ENCODE measurements around the gene STK36. TPM values are rescaled to one million over a fixed set of nuclear protein-coding genes. Genes with fewer than 3 reads are reported as not detected.

Gene STK36
- total and polyA plus RNA-seq, 2 donors (not counting 1 experiment from before 2014, with no cell fraction given), result 29.0 to 42.9 TPM

DNA sequence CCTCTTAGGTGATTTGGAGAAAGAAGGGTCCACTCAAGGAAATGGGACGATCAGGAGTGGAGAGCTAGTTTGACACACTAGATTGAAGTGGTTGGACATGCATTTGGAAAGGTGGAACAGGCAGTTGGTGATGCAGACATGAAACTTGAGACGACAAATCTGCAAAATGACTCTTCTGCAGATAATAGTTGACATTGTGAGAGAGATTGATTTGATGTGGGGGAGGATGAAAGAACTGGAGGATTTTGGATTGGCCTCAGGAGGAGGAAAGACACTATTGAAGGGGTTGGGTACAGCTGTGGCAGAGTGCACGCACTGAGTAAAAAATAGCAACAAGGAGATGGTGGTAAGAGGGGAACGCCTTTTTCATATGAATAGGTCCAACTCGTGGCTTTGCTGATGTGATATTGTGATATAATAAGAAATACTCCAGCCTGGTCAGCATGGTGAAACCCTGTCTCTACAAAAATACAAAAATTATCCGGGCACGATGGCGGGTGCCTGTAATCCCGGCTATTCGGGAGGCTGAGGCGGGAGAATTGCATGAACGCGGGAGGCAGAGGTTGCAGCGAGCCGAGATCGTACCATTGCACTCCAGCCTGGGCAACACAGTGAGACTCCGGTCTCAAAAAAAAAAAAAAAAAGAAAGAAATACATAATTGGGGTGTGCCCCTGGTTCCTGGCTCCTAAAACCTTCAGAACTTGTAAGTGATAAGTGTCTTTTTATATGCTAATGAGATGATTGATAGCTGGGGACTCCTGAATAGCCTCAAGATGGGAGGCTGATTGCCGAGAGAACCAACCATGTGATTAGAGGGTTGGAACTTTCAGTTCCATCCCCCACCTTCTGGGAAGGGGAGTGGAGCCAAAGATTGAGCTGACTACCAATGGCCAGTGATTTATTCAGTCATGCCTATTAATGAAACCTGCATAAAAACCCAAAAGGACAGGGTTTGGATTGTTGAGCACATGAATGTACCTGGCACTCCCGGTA lies 48.5 kb downstream of the STK36 start:
- Histone ChIP-seq H3K4me3 (ENCODE audit: control extremely low read depth in 1 of 5, extremely low read depth in 1 of 5, insufficient read depth in 1 of 5, low read depth in 2 of 5, low read length in 4 of 5) (no peak overlapping the region), H3K27me3 (replicated peaks in 1 of 4; ENCODE audit: control extremely low read depth in 1 of 4, control insufficient read depth in 3 of 4, insufficient read depth in 4 of 4, low read length in 3 of 4) (no peaks in the 10 kb centered on the region), H4K20me1 (ENCODE audit: control insufficient read depth, insufficient read depth, low read length, poor library complexity, severe bottlenecking) (no peaks in the 10 kb centered on the region), H3K36me3 (replicated peaks in 1 of 2; ENCODE audit: control extremely low read depth in 1 of 2, control insufficient read depth in 1 of 2, extremely low read depth in 1 of 2, insufficient read depth in 2 of 2, low read length in 1 of 2) (peaks cover 0 to 3% of the 10 kb centered on the region in 2 experiments), H3K4me1 (ENCODE audit: control insufficient read depth in 2 of 2, insufficient read depth in 2 of 2, low read length in 2 of 2) (no peaks in the 10 kb centered on the region), H2AFZ (ENCODE audit: insufficient read depth, low read depth, low read length, poor library complexity, severe bottlenecking) (no peak overlapping the region), H3K9me3 (ENCODE audit: control extremely low read depth in 1 of 3, control insufficient read depth in 2 of 3, insufficient read depth in 1 of 3, low read length in 2 of 3) (peaks cover 0 to 7% (median 0%) of the 10 kb centered on the region in 3 donors), H3K79me2 (ENCODE audit: control insufficient read depth, insufficient read depth, low read length) (peaks cover 48% of the 10 kb centered on the region), H3K9ac (ENCODE audit: low read length) (no peak overlapping the region), H3K4me2 (replicated peaks; ENCODE audit: low read depth, low read length, poor library complexity, severe bottlenecking) (no peak overlapping the region), H3K27ac (ENCODE audit: low read length in 2 of 2) (no peak overlapping the region)
- TF ChIP-seq, protein P1, sequence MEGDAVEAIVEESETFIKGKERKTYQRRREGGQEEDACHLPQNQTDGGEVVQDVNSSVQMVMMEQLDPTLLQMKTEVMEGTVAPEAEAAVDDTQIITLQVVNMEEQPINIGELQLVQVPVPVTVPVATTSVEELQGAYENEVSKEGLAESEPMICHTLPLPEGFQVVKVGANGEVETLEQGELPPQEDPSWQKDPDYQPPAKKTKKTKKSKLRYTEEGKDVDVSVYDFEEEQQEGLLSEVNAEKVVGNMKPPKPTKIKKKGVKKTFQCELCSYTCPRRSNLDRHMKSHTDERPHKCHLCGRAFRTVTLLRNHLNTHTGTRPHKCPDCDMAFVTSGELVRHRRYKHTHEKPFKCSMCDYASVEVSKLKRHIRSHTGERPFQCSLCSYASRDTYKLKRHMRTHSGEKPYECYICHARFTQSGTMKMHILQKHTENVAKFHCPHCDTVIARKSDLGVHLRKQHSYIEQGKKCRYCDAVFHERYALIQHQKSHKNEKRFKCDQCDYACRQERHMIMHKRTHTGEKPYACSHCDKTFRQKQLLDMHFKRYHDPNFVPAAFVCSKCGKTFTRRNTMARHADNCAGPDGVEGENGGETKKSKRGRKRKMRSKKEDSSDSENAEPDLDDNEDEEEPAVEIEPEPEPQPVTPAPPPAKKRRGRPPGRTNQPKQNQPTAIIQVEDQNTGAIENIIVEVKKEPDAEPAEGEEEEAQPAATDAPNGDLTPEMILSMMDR (IDR thresholded peaks at IDR 0.05), result no peak
- no peak for TF ChIP-seq EZH2 (IDR thresholded peaks at IDR 0.05; ENCODE audit: borderline replicate concordance, insufficient read depth, low read depth, low read length, poor library complexity, severe bottlenecking)
- intact Hi-C loops (cut with micrococcal nuclease), result no loop called here
- CTCF ChIA-PET, result interaction anchor here (1.2 kb wide), 1 partner anchor 9 kb away, joined by 3 read pairs; no protein-coding TSS in a partner anchor
- no peak overlapping the region for H3K27ac Mint-ChIP-seq
- DNase-seq (no peak), ATAC-seq (ENCODE audit: low read depth) (no peak)
- peaks cover 3% of the 10 kb centered on the region for H3K4me1 Mint-ChIP-seq
- no peak overlapping the region for H3K4me3 Mint-ChIP-seq
- WGBS (ENCODE audit: insufficient coverage), result 85% methylated on average over 5 of the region's 19 CpGs
- H3K27me3 Mint-ChIP-seq, result no peaks in the 10 kb centered on the region
- no peaks in the 10 kb centered on the region for H3K9me3 Mint-ChIP-seq (ENCODE audit: insufficient read depth)
- POLR2A ChIA-PET, result no interaction called here

DNA sequence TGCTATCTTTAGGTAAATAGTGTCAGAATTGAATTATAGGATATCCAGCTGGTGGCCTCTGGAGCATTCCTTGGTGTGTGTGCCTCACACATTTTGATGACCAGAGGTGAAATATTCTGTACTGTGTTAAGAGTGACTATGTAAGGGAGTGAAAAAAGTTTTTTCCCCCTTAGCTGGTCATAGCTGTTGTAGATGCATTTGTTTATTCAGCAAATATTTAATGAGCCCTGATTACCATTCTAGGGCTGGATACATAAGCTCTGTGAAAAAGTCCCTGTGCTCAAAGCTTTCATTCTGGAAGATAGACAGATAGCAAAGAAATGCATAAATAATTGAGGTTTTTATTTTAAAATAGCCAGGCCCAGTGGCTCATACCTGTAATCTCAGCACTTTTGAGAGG lies 49.6 kb downstream of the STK36 start:
- Histone ChIP-seq H3K9ac (ENCODE audit: low read length) (no peak overlapping the region), H4K20me1 (ENCODE audit: control insufficient read depth, insufficient read depth, low read length, poor library complexity, severe bottlenecking) (no peaks in the 10 kb centered on the region), H3K4me3 (ENCODE audit: control extremely low read depth in 1 of 5, extremely low read depth in 1 of 5, insufficient read depth in 1 of 5, low read depth in 2 of 5, low read length in 4 of 5) (no peak overlapping the region), H3K27me3 (replicated peaks in 1 of 4; ENCODE audit: control extremely low read depth in 1 of 4, control insufficient read depth in 3 of 4, insufficient read depth in 4 of 4, low read length in 3 of 4) (no peaks in the 10 kb centered on the region), H3K9me3 (ENCODE audit: control extremely low read depth in 1 of 3, control insufficient read depth in 2 of 3, insufficient read depth in 1 of 3, low read length in 2 of 3) (peaks cover 0 to 16% (median 7%) of the 10 kb centered on the region in 3 donors), H3K27ac (ENCODE audit: low read length in 2 of 2) (no peak overlapping the region), H2AFZ (ENCODE audit: insufficient read depth, low read depth, low read length, poor library complexity, severe bottlenecking) (no peak overlapping the region), H3K4me1 (ENCODE audit: control insufficient read depth in 2 of 2, insufficient read depth in 2 of 2, low read length in 2 of 2) (no peaks in the 10 kb centered on the region), H3K79me2 (ENCODE audit: control insufficient read depth, insufficient read depth, low read length) (peaks cover 45% of the 10 kb centered on the region), H3K4me2 (replicated peaks; ENCODE audit: low read depth, low read length, poor library complexity, severe bottlenecking) (no peak overlapping the region), H3K36me3 (replicated peaks in 1 of 2; ENCODE audit: control extremely low read depth in 1 of 2, control insufficient read depth in 1 of 2, extremely low read depth in 1 of 2, insufficient read depth in 2 of 2, low read length in 1 of 2) (peaks cover 1 to 3% of the 10 kb centered on the region in 2 experiments)
- Mint-ChIP-seq H3K4me3 (no peak overlapping the region), H3K4me1 (peaks cover 3% of the 10 kb centered on the region), H3K27ac (no peak overlapping the region), H3K9me3 (ENCODE audit: insufficient read depth) (no peaks in the 10 kb centered on the region), H3K27me3 (no peaks in the 10 kb centered on the region)
- intact Hi-C loops (cut with micrococcal nuclease), result no loop called here
- DNase-seq, result no peak
- ChIA-PET CTCF (interaction anchor here (0.6 to 0.9 kb wide), 2 partner anchors 155 to 382 kb away, joined by 3 to 4 read pairs; no protein-coding TSS in a partner anchor), POLR2A (interaction anchor here (0.7 kb wide), 1 partner anchor 11 kb away, joined by 3 read pairs; the partner anchor contains the start of gene TTLL4)
- no peak for TF ChIP-seq EZH2 (IDR thresholded peaks at IDR 0.05; ENCODE audit: borderline replicate concordance, insufficient read depth, low read depth, low read length, poor library complexity, severe bottlenecking)
- TF ChIP-seq, protein P1 (IDR thresholded peaks at IDR 0.05), result no peak
- no peak for ATAC-seq (ENCODE audit: low read depth)

All from B cell (primary cell).